ENCODE data around the gene CTNNBIP1. TPM values are rescaled to one million over a fixed set of nuclear protein-coding genes. Genes with fewer than 3 reads are reported as not detected.

Gene CTNNBIP1
- total RNA-seq, 4 donors from 2014 or later: 24.0 to 30.5 (median 28.5) TPM

GRCh38 chr1:9850442-9851162 is 59.5 kb downstream of the CTNNBIP1 start:
- Histone ChIP-seq H3K4me3 (peak overlapping the region in 2 of 4 donors; percentile 24 to 44), H3K4me1 (peaks cover 0 to 10% (median 4%) of the 10 kb centered on the region in 4 donors), H3K27me3 (no peaks in the 10 kb centered on the region), H3K27ac (peak overlapping the region in 2 of 4 donors; percentile 54 to 73), H3K36me3 (peaks cover 0 to 12% (median 0%) of the 10 kb centered on the region in 3 donors), H3K9me3 (no peaks in the 10 kb centered on the region)
- no peak for TF ChIP-seq POLR2A (IDR thresholded peaks at IDR 0.05)
- no peak for TF ChIP-seq CTCF (IDR thresholded peaks at IDR 0.05)
- DNase-seq: peak in 1 of 3 donors; percentile 40

GRCh38 chr1:9849691-9850441 is 60.2 kb downstream of the CTNNBIP1 start:
- peak in 1 of 3 donors; percentile 26 for DNase-seq
- Histone ChIP-seq H3K36me3 (peaks cover 0 to 12% (median 0%) of the 10 kb centered on the region in 3 donors), H3K27me3 (no peaks in the 10 kb centered on the region), H3K9me3 (no peaks in the 10 kb centered on the region), H3K4me3 (peak overlapping the region in 2 of 4 donors; percentile 24 to 44), H3K4me1 (peaks cover 0 to 10% (median 4%) of the 10 kb centered on the region in 4 donors), H3K27ac (peak overlapping the region in 2 of 4 donors; percentile 54 to 73)
- no peak for TF ChIP-seq CTCF (IDR thresholded peaks at IDR 0.05)
- no peak for TF ChIP-seq POLR2A (IDR thresholded peaks at IDR 0.05)

GRCh38 chr1:9848022-9848421 is 62.0 kb downstream of the CTNNBIP1 start:
- no peak overlapping the region for H3K27ac ChIP-seq
- TF ChIP-seq POLR2A (IDR thresholded peaks at IDR 0.05): no peak
- no peak for TF ChIP-seq CTCF (IDR thresholded peaks at IDR 0.05)
- peaks cover 0 to 19% (median 5%) of the 10 kb centered on the region in 4 donors for H3K4me1 ChIP-seq
- H3K27me3 ChIP-seq: no peaks in the 10 kb centered on the region
- H3K9me3 ChIP-seq: no peaks in the 10 kb centered on the region
- H3K4me3 ChIP-seq: no peak overlapping the region
- peaks cover 0 to 2% (median 0%) of the 10 kb centered on the region in 3 donors for H3K36me3 ChIP-seq
- no peak for DNase-seq

- no peaks in the 10 kb centered on the region for H3K36me3 ChIP-seq
- no peak overlapping the region for H3K4me3 ChIP-seq
- H3K4me1 ChIP-seq: peaks cover 0 to 27% (median 7%) of the 10 kb centered on the region in 4 donors
- TF ChIP-seq POLR2A (IDR thresholded peaks at IDR 0.05) (no peak), CTCF (IDR thresholded peaks at IDR 0.05) (no peak)
- H3K27me3 ChIP-seq: no peaks in the 10 kb centered on the region
- no peaks in the 10 kb centered on the region for H3K9me3 ChIP-seq
- H3K27ac ChIP-seq: no peak overlapping the region
- no peak for DNase-seq
Measured at GRCh38 chr1:9847269-9847668, 62.8 kb downstream of the CTNNBIP1 start.

- no peaks in the 10 kb centered on the region for H3K9me3 ChIP-seq
- H3K27ac ChIP-seq: no peak overlapping the region
- H3K4me1 ChIP-seq: peaks cover 0 to 30% (median 7%) of the 10 kb centered on the region in 4 donors
- DNase-seq: no peak
- no peak overlapping the region for H3K4me3 ChIP-seq
- TF ChIP-seq POLR2A (IDR thresholded peaks at IDR 0.05): no peak
- TF ChIP-seq CTCF (IDR thresholded peaks at IDR 0.05): no peak
- H3K36me3 ChIP-seq: no peaks in the 10 kb centered on the region
- no peaks in the 10 kb centered on the region for H3K27me3 ChIP-seq
Measured at GRCh38 chr1:9846611-9847171, 63.4 kb downstream of the CTNNBIP1 start.
